GM10847 (cell line): ENCODE data around the gene CORIN.

Experiments
- POLR2A ChIP-seq: IDR thresholded peaks from 2 replicates; pipeline ENCODE4 v1.6.1; 2011; ENCODE audit not compliant: insufficient read length; ENCODE audit errors: extremely low read depth

CORIN gene

DNA sequence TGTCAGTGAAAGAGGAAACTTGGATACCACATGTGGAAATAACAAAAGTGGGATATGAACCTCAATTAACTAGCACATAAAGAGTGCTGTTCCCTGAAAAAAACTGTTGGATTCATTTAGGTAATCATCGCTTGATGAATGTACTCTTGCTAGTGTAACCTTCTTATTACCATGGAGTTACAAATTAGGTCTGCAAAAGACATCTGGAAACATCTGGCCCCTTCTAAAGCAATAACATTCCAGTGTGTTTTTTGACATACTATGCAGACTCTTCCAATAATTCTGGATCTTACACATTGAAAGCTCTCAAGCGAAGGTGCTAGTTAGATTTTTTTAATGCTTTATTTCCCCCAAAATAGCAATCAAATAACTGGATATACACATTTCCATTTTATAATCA lies 218.2 kb downstream of the CORIN start:
- no peak for TF ChIP-seq POLR2A

DNA sequence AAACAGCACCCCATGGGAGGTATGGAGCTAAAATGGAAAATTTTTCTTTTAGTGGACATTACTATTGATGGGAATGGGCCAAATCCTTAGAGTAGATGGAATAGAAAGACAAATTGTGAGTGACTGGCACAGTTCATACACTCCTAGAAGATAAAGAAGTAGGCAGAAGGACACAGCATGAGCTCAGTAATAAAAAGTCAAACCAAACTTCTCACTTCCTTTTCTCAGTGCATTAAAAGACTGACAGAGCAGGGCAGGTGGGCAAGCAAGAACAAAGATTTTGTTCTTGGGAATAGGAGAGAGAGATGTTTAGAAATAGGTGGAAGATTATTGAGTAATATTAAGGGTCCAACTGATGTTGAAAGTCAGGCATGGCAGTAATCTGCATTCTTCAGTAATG lies 220.3 kb downstream of the CORIN start:
- TF ChIP-seq POLR2A: no peak

DNA sequence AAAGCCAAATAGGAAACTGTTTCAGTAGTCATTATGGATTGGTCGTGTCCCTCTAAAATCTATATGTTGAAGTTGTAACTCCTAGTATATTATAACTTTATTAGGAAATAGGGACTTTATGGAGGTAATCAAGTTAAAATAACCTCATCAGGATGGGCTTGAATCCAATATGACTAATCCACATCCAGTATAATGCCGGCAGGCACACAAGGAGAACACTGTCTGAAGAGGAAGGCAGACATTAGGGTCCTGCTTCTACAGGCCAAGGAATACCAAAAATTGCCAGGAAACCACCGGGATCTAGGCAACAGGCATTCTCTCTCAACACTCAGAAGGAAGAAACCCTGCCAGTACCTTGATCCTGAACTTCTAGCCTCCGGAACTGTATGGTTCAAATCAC lies 222.5 kb downstream of the CORIN start:
- no peak for TF ChIP-seq POLR2A

DNA sequence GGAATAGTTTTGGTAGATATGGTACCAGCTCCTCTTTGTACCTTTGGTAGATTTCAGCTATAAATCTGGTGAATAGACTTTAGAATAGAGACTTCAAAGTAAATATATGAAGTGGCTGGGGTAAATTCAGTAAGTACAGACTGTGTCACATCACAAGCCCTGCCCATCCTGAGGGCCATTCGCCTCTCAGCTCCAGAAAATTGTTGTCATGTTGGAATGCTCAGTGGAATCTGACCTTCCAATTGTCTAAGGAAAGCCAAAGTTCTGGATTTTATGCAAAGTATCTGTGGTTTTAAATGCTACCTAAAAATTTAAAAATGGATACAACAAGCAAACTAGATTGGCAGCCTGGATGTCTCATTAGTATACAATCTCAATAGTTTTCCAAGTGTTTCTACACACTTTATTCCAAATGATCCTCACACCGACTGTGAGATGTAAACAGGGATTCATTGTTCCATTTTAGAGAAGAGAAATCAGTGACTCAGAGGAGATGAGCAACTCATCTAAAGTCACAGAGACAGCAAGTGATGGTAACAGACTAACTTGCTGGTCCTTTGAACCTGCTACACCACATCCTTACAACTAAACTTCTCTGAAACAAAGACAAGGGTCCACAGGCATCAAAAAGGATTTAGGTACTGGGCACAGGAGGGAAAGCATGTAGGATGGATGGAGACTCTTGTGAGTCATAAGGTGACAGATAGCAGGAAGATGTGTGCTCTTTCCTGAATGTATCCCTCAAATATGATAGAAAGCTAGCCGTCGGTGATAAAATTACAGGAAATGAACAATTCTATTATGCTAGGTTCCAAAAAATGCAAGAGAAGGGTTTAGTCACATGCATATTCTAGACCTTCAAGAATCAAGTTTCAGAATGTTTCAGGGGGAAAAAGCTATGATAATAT lies 225.5 kb downstream of the CORIN start:
- TF ChIP-seq POLR2A: no peak

DNA sequence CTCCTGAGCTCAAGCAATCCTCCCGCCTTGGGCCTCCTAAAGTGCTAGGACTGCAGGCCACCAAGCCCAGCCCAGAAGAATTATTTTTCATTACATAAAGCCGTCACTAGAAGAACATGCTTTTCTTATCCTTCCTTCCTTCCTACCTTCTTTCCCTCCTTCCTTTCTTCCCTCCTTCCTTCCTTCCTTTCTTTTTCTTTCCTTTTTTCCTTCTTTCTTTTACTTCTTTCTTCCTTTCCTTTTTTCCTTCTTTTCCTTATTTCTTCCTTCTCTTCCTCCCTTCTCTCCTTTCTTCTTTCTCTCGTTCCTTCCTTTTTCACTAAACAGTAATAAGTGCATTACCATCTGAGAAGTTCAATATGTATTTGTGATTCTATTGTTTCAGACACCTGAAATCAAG lies 231.4 kb downstream of the CORIN start:
- TF ChIP-seq POLR2A: no peak

DNA sequence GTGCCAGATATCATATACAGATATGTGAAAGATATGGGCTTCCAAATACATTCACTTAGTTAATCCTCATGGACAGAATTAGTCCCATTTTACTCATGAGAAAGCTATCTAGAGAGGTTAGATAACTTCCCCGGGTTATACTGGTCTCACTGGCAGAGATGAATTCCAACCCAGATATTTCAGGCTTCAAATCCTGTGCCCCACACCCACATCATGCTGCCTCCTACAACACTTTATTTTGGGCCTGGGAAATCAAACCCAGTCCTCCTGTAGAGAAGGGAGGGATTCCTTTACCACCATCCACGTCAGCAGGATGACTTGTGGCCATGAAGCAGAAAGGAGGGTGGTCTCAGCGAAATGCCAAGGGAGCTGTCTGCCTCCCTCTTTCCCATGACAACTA lies 239.0 kb downstream of the CORIN start:
- no peak for TF ChIP-seq POLR2A

DNA sequence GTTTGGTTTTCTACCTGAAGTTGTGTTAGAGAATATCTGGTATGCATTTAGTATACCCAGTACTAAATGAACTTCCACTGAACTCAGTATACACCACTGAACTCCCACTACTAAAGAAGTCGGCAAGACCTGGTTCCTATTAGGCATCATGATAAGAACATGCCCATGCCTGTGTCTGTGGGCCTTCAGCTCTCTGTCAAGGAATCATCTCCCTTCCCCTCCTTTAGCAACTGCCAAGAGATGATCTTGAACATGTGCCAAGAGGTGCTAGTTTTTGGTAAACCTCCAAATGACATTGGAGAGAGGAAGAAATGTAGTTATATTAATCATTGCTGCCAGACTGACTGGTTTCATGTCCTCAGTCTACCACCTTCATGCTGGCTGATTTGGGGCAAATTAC lies 239.5 kb downstream of the CORIN start:
- TF ChIP-seq POLR2A: no peak

DNA sequence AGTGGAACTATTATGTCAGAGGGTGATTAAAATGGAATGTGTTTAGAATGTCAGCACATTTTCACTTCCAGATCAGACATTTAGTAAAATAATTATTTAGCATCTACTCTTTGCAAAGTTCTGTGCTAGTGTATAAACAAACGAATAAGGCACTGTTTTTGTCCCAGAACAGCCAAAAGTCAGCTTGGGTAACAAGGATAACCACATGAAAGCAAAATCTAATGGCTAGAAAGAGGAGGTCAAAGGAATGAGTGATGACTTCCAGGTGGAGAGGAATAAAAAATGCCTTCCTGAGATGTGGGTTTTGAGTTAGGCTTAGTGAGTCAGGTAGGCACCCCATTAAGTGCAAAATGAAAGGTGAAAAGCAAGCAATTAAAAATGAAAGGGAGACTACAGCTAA lies 240.2 kb downstream of the CORIN start:
- TF ChIP-seq POLR2A: no peak

DNA sequence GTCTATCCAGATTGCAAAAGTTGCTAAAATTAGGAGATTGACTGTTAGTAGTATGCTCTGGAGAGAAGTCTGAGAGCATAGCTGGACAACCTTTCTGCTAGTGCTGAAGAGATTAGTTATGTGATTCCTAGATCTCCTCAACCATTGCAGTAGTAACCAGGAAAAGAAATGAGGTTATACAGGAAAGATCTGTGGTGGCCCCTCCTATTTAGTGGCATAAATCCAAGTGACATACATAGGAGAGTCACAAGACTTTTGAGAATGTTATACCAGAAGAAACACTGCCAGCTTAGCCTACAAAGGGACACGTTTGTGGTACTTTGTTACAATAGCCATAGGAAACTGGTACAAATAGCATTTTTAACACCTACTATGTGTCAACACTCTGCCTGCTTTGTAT lies 247.5 kb downstream of the CORIN start:
- no peak for TF ChIP-seq POLR2A

DNA sequence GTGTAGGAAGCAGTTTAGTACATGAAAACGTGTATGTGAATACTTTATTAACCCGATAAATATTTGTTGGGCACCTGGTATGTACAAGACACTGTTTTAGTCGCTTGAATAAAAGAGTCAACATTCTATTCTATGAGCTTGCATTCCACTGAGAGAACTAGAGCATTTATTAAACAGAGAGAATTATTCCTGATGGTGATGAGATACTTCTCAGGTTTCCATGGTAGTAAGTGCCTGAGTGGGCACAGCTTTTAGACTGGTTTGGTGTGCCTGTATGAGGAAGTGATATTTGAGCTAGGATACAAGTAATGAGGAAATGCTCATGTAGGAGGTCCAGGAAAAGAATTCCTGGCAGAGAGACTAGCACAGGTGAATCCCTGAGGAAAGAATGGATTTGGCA lies 258.6 kb downstream of the CORIN start:
- TF ChIP-seq POLR2A: no peak

DNA sequence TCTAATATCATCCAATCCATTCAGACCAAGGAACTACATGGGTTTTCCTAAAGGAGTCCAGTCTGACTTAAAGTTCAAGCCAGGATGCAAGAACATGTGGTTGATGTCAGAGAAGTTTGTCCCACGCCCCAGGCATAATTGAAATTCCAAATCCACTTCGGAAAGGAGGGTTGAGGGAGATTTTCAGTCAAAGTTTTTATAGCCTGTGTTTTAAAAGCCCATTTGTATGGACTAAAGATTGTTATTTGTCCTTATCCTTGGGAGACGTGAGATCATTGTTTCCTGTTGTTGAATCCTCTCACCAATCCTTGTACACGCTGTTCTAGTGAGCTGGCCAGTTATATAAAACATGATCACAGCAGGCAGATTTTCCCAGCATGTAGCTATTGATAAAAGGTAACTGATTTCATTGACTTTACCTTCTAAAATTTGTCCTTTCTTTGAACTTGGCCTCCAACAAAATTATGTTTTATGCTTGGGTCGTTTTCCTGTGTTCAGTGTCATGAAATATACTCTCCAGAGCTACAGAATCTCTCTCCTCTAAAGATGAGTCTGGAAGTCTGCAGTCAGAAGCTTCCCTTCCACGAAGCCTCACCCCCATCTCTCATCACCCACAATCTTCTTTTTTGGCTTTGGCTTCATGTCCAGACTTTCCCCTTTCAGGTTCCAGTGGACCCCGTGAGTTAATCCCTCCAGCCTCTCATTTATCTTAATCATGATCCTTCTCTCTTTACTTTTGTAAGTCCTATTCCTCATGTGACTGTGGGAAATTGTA lies 259.9 kb downstream of the CORIN start:
- TF ChIP-seq POLR2A: no peak

DNA sequence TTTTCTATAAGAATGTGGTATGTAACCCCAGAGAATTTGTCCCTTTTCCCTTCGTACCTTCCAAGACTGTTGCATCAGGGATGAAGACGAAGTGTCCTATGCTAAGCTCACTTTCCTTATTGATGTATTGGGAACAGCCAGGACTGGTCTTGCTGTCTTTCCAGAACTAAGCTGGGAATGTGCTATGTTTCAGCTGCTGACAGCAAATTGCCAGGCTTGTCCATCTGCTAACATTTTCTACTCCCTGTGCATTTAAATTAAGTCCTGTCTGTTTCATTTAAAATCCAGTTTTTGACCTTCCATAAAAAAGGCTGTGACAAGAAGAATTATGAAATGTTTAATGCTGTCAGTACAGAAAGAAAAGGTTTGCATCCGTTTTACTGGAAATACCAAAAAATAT lies 264.9 kb downstream of the CORIN start:
- TF ChIP-seq POLR2A: no peak

DNA sequence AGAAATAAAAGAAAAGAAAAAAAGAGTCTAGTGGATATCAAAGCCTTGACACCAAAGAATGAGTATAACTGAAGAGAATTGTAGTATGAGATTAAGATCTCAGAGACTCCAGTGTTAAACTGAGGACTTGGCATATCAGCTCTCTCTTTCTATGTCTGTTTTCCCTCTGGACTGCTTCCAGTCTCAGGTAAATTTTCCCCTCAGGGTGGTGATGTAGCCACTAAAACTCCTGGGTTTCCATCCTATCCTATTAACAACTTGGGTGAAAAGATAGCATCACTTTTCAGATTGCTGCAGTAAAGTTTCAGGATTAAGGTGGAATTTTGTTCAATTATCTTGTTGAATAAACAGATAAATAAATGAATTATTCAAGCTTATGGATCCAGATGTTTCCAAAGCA lies 267.1 kb downstream of the CORIN start:
- no peak for TF ChIP-seq POLR2A

DNA sequence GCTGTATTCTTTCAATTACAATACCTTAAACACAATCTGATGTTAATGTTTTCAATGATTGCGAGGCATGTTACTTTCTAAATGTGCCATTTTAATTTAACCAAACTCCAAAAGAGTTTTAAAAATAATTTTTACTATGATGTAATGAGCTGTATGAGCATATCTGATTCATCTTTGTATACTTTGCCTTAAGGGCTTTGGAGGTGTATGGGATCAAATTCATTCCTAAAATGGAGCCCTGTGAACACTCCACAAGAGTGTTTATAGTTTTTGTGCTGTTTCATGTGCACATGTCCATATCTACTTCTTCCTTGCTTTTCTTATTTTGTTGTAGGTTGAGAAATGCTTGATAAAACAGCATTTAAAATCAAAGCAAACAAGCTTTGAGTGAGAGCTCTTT lies 270.4 kb downstream of the CORIN start:
- TF ChIP-seq POLR2A: no peak

DNA sequence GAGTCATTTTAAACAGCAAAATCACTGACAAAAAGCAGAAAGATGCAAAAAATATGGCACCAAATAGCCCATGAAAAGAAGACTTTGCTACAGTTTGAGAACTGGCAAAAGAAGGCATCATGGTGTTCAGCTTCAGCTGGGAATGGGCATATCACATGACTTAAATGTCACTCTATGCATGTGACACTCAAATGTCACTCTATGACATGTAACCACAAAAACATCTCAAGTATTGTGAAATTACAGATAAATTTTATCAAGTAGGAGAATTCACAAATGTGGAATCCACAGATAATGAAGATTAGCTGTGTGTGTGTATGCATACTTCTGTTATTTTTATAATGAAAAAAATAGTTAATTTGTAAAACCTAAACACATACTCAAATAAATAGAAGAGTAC lies 270.9 kb downstream of the CORIN start:
- TF ChIP-seq POLR2A: no peak

DNA sequence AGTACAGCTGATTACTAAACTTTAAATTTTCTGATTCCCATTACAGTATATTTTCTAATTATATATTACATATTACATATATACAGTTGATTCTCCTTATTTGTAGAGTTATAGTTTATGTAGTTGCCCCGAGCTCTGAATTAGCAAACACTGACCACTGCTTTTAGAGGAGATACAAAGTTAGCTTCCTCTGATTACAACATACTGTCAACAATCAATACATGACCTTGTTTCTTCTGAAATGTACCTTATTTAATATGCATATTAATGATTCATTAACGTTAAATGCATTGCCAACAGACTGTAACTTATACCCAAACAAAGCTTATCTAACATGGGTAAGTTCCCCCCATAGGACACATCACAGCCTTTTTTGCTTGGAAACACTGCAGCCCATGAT lies 271.3 kb downstream of the CORIN start:
- no peak for TF ChIP-seq POLR2A
